ENCODE results near the gene MNX1. TPM values are rescaled to one million over a fixed set of nuclear protein-coding genes. Genes with fewer than 3 reads are reported as not detected.

Gene MNX1
- total and polyA plus RNA-seq, 2 of the 4 experiments (the other 2 are of a cell fraction), result not detected

DNA sequence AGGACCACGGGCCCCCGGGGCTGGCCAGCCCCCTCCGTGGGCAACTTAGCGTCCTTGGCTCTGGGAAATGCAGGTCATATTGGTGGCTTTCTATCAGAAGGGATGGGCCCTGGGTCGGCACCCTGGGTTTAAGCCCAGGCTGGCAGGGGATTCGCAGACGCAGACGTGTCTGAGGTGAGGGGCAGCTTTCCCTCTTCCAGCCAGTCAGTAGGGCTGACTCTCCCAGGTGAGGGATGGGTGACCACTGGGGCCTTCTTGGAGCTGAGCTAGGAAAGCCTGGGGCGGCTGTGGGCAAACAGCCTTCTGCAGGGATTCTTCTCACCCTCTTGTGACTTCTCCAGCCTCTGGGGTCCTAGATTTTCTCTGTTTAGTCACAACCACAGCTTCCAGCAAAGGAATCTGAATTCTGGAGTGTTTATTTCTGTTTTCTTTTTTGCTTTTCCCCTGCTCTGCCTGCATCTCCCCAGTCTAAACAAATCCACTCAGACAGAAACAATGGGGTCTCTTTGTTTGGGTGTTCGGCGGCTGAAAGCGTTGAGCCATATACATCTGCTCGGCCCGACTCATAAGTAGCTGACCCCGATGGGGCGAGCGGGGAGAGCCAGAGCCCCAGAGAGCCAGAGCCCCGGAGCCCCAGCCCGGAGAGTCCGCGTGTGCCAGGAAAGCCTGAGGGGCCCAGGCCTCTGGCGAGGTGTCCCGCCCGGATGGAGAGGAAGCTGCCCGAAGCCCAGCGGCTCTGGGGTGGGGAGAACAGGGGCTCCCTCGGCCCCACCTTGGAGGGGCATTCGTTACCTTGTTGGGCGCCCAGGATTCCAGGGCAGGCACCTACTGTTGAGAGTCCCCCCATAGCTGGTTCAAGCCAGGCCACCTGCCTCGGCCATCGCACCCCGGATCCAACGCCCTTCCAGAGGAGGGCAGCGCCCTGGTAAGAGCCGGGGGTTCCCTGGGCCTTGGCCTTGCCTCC, 2.0 kb downstream of the MNX1 start:
- no TSS peak for BruUV-seq (replicated peaks)
- Histone ChIP-seq H3K79me1 (ENCODE audit: low read depth in 1 of 2, low read length in 2 of 2) (no peaks in the 10 kb centered on the region), H2AK9ac (replicated peaks; ENCODE audit: low read depth, low read length, poor library complexity) (no peak overlapping the region), H3K36me3 (ENCODE audit: control insufficient read depth, insufficient read depth, low read length) (no peaks in the 10 kb centered on the region), H2BK5ac (ENCODE audit: low read depth, low read length, poor library complexity, severe bottlenecking) (no peak overlapping the region), H3K23ac (ENCODE audit: low read depth, low read length) (no peak overlapping the region), H3K56ac (ENCODE audit: extremely low read depth, insufficient read depth, low read length) (no peak overlapping the region), H3K4me1 (ENCODE audit: control insufficient read depth, insufficient read depth, low read length) (no peaks in the 10 kb centered on the region), H3K27ac (ENCODE audit: insufficient read depth, low read length) (no peak overlapping the region), H3K27me3 (ENCODE audit: control insufficient read depth, insufficient read depth, low read length) (peaks cover 93% of the 10 kb centered on the region), H3K14ac (replicated peaks; ENCODE audit: low read depth, low read length) (no peak overlapping the region), H3K4me2 (ENCODE audit: low read depth, low read length) (no peak overlapping the region), H3K9me1 (ENCODE audit: insufficient read depth, low read length) (no peaks in the 10 kb centered on the region), H4K8ac (ENCODE audit: low read depth in 2 of 2, low read length in 2 of 2) (no peak overlapping the region), H4K91ac (ENCODE audit: insufficient read depth, low read depth, low read length) (no peak overlapping the region), H3K4me3 (ENCODE audit: insufficient read depth, low read depth, low read length) (no peak overlapping the region), H2BK20ac (ENCODE audit: low read depth, low read length) (no peak overlapping the region), H3K18ac (ENCODE audit: low read depth, low read length) (no peak overlapping the region), H4K20me1 (ENCODE audit: insufficient read depth, low read length) (no peaks in the 10 kb centered on the region; the same call in none of the 2 replicates), H3K9ac (ENCODE audit: low read depth, low read length) (no peak overlapping the region), H4K5ac (ENCODE audit: low read depth, low read length) (no peak overlapping the region), H2AFZ (replicated peaks; ENCODE audit: low read length, poor library complexity) (no peak overlapping the region), H3K4ac (ENCODE audit: low read depth, low read length) (no peak overlapping the region), H2BK120ac (ENCODE audit: low read depth, low read length) (no peak overlapping the region), H2AK5ac (ENCODE audit: low read depth, low read length) (no peak overlapping the region), H2BK15ac (ENCODE audit: low read depth, low read length) (no peak overlapping the region), H3K9me3 (ENCODE audit: control insufficient read depth, insufficient read depth, low read length) (peaks cover 5% of the 10 kb centered on the region; the same call in 1 of the 2 replicates)
- DNase-seq, result no peak
- dilution Hi-C loops (cut with HindIII; ENCODE audit: low sequenced_read_pairs, unreplicated experiment) (no loop called here), intact Hi-C loops (cut with micrococcal nuclease) (no loop called here), in situ Hi-C loops (cut with MboI; ENCODE audit: low sequenced_read_pairs) (no loop called here)
- no peak for TF ChIP-seq CHD1 (IDR thresholded peaks at IDR 0.05; ENCODE audit: low read depth, low read length)
- no peak for TF ChIP-seq MAFK (IDR thresholded peaks at IDR 0.05; ENCODE audit: low read depth, low read length)
- TF ChIP-seq USF2 (IDR thresholded peaks at IDR 0.05; ENCODE audit: low read depth, low read length), result no peak
- CTCF ChIA-PET, result no interaction called here
- WGBS, 2 experiments (ENCODE audit: extremely low coverage in 2 of 2, insufficient read length in 1 of 2), result 10% methylated on average over 25 of the region's 35 CpGs; no CpG with 5 or more reads in 1 of the 2 experiments
- POLR2A ChIA-PET (ENCODE audit: unreplicated experiment), result no interaction called here
- ATAC-seq (ENCODE audit: low read depth), result no peak

Measured in IMR-90 (cell line).